NCI-H2107 treated with DMSO at 0.1 percent for 48 hours (cell line): ENCODE data around the gene SFRP2.

ENCODE experiments used
- DNase-seq: peaks from one replicate; lab custom pipeline; 2025; ENCODE audit not compliant: unreplicated experiment; lab: John Stamatoyannopoulos, UW

SFRP2 gene

DNA sequence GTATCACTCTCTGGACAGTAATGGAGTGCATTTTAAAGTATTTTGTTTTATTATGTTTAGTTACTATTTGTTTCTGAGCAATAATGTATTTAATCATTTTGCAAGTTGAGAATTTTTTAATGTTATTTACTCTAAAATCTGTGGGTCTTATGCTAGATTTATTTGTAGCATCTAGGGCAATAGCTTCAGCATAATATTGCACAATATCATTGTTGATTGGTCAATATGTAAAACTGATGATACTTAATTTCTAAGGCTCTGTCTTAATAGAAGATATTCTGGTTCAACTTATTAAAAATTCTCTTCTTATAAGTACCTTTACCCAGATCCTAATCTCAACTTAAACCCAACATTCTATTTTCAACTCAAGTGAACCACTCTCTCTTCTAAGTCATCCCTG, 11.5 kb downstream of the SFRP2 start:
- no peak for DNase-seq

DNA sequence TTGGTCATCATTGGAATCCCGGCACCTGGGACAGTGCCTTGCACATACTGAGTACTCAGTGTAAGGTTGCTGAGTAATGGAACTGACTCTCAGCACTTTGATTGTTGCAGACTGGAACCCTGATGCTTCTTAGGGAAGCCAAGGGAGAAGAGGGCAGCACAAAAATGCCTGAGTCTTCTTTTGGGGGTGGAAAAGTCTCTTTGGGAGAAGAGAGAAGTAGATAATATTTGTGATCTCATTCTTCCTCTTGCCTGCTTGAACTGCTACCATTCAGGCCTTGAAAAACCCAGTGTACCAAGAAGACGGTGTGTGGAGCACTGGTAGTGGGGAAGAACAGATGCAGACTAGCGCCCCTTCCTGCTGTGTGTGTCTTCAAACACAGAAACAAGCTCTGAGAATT, 12.3 kb downstream of the SFRP2 start:
- DNase-seq: no peak

DNA sequence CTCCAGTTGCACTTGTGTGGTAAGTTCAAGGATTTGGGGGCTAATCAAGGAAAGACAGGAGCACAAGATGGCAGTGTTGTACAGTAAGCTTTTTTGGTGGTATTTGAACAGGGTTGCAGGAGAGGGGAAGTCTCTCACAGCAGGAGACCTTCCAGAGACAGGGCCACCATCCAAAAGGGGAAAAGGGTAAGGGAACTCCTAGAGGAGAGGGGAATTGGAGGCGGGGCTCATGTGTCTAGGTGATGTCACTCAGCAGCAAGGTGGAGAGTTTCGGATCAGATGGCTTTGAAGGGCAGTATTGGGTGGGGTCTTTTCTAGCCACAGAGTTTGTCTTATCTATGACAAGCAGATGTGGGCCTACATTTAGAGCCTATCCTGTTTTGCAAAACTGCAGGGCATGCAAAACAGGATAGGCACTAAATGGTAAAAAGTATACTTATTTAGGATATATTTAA, 15.6 kb downstream of the SFRP2 start:
- no peak for DNase-seq

DNA sequence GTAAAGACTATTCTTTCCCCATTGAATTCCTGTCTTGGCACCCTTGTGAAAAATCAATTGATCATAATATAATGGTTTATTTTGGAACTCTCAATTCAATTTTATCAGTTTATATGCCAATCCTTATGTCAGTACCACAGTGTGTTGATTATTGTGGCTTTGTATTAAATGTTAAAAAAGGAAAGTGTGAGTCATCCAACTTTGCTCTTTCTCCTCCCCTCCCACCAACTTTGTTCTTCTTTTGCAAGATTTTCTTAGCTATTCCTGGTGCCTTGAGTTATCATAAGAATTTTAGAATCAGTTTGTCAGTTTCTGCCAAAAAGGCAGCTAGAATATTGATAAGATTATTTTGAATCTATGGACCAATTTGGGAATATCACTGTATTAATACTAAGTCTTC, 17.8 kb downstream of the SFRP2 start:
- no peak for DNase-seq

DNA sequence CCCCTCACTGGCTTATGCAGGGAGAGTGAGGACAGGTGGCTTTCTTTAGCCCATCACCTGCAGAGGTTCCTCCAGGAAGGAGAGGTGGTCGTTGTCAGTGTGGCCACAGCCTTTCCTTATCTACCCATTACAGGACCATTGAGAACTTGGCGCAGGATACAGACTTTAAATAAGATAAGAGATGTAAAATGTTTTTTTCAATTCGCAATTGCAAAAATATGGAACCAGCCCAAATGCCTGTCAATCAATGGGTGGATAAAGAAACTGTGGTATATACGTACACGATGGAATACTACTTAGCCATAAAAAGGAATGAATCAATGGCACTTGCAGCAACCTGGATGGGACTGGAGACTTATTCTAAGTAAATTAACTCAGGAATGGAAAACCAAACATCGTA, 22.1 kb downstream of the SFRP2 start:
- no peak for DNase-seq

DNA sequence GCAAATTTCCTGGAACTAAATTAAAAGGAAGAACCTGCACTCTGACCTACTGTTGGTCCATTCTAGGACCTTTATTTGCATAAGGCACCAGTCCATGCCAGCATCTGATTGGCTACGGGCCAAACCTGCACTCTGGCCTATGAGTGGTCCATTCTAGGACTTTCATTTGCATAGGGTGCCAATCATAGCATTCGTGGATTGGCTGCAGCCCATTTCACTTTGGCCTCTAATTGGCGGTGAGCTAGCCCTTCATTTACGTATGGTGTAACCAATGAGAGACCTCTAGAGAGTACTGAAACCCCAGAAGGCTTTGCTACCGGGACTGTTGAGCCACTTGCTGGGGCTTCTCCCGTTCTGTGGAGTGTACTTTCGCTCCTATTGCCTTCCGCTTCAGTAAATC, 23.0 kb downstream of the SFRP2 start:
- DNase-seq: no peak

DNA sequence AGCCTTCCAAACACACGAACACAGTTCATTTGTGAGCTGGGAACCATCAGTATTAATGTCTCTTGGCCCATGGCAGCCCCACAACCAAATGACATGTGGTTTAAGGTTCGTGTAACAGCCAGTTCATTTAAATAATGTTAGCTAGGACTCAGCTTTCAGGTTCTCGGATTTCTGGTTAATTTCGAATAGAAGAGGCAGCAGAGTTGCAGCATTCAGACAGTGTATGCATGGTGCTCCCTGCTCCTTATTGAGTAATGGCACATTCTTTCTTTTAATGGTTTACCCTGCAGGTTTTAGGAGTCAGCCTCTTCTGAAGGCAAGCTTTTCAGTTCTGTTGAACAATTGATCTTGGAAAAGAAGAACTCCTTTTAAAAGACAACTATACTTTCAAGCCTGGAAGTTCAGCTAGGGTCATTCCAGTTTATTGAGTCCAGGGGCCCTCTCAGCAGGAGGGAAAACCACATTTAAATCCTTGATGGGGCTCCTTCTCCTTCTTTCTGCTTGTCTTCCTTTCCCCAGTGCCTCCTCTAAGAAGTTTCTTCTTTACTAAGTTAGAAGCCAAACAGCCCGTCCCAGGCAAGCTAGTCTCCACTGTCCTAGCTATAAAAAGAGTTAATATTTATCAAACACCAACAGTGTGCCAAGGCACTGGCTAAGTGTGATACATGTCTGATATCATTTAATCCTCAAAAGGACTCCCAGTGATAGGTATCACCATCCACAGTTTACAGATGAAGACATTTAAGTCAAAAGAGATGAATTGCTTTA, 24.1 kb downstream of the SFRP2 start:
- peak; percentile 40 for DNase-seq

DNA sequence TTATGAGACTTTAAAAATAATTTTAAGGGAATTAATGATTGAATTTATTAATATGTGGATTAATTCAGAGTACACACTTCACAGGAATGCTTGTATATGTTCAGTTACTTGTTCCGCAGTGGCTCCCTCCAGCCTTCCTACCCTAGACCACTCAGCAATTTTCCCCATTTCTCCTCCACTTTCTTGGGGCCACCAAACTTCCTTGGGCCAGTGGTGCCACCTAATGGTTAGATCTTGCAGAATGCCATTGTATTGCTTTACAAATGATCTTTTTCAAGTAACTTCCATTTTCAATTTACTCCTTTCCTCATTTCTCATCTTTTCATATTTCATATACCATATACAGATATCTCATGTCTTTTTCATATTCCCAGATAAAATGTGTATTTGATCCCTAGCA, 25.5 kb downstream of the SFRP2 start:
- no peak for DNase-seq

DNA sequence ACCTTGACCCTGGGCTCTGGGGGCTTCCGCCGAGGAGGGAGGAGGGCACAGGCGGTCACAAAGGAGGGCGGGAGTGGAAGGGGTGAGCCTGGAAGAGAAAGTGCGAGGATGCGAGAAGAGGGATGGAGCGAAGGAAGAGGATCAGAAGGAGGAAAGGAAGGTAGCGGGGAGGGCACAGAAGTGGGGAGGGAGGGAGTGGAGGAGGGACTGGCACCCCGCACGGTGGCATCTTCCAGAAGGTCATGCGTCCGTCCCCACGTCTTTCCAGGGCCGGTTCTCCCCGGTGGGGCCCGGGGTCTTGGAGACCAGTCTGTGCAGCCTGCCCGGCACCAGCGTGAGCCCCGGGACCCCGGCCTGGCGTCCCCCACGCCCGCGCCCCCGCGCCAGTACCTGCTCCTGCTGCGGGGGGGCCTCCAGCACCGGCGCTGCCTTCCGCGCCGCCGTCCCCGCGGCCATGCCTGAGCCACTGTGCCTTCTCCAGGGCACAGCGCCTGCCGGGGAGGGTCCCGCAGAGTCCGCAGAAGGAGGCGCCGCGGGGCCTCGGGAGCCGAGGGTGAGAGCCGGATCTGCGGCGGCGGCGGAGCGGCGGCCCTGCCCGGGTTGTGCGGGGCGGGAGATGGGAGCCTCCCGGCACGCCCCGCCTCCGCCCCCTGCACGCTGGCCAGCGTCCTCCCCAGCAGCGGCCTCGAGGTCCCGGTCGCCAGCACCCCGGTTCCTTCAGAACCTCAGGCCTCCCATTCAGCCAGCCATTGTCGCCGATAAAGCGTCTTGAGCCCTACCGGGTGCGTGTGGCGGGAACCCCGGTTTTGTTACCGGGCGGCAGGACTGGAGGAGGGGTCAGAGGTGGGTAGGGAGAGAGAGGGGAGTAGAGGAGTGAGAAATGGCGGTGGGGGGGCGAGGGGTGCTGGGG, 29.2 kb downstream of the SFRP2 start, which contains the start of gene RNF175:
TSS of gene RNF175 (minus strand) at position 618 of the 910 bp plus-strand sequence. CDS start at position 456, 162 bp downstream.
- DNase-seq: no peak

DNA sequence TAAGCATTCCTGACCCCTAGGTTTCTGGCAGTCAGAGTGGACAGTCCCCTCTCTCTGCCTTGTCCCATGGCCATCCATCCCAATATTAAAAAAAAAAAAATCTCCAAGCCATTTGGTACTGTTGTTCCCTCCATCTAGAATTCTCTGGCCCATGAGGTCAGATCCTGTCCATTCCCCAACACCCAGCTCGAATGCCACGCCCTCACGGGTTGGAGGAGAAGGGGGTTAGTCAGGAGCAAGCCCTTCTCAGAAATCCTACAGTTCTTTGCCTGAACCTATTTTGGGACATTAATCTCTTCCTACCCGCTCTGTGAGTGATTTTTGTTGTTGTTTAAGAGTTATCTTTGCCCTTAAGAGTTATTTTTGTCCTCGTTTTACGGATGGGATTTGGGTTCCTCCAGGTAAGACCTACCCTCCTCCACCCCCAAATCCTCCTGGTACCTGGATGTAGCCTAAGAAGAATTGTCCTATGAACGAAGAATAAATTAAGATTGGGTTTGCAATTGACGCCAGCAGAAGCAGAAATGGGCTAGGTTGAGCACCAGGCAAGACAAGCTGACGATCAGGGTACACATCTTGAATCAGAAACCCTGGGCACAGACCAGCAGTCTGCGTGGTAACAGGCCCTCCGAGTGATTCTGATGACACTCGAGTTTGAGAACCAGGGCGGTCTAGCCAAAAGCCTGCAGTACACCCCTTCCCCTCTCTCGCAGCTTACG, 30.0 kb downstream of the SFRP2 start:
- DNase-seq: no peak

DNA sequence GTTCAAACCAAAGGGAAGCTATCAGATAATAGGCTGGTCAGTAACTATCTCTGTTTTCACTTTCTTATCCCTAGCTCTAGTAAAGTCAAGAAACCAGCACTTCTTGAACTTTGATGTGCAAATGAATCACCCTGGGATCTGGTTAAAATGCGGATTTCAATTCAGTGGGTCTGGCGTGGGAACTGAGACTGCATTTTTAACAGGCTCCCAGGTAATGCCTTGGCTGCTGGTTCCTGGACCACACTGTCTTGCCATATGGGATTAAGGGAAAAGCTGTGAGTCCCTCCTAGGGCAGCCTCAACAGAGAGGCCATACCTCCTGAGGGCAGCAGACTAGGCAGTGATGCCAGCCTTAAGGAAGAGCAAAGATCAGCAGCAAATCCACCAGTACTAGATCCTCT, 30.7 kb downstream of the SFRP2 start:
- DNase-seq: no peak

DNA sequence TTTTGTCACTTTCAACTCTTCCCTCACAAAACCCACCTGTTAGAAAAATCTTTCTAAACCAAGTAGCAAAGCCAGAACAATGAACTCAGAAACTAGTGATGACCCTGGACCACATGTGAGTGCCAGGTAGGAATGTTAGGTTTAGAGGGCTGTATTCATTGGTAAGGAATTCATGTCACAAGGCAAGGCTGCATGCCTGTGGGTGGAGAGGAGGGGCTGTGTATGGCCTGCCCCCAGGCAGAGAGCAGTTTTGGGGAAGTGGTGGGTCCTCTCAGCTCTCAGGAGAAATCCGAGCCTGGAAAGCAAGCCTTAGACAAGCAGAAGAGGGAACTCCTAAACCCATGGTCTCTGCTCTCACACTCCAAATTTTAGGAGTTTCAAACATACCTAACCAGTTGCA, 31.5 kb downstream of the SFRP2 start:
- no peak for DNase-seq

DNA sequence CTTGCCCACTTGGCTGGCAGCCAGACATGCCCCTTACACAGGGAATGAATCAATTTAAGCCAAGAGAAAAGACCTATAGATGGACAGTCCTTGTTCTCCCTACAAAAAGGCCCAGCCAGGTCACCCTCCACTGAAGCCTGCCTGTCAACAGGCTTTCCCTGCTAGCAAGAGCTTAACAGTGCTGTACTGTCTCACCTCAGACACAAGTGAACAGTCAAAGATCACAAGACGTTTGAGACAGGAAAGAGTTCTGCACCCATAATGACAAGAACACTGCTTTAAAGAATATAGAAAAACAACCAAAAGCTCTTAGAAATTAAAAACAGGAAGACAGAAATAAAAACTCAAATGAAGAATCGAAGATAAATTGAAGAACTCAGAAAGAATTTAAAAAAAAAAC, 33.7 kb downstream of the SFRP2 start:
- DNase-seq: no peak

DNA sequence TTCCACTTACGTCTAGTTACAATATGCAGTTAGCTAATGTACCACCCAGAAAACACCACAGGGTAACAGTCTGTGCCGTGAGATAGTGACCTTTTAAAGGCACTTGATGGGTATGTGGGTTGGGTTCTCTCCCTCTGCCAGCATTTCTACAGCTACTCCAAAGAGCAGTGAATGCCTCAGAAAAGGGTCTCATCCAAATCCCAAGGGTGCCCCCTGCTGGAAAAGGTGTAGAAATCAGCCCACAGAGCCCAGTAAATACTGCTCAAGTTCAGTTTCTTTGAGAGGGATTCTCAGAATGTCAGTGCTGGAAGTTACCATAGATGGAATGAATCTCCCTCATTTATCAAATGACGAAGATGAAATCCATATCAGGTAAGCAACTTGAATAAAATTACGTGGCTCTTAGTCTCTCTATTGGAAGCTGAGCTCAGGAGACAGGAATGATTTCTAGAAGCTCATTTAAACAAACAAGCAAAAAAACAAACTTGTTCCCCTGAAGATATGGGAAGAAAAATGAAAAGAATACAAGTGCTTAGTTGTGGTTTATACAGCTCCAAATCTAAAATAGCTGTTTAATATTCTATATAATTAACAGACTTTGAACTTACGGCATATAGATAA, 38.6 kb downstream of the SFRP2 start:
- peak; percentile 8 for DNase-seq

DNA sequence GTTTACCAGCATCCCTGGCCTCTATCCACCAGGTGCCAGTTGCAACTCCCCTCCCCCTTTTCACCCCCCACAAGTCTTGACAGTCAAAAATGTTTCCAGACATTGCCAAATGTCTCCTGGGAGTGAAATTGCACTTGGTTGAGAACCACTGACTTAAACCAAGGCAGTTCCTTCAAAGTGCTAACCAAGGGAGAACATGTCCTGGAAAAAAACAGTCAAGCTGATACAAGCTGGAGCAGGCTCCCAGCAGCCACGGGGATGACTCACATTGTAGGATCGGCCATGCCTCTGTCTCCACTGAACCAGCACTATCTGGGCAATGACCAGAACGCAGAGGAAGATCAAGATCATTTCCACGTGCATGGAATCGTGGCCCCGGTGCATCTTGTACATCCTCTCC, 40.5 kb downstream of the SFRP2 start:
- no peak for DNase-seq

DNA sequence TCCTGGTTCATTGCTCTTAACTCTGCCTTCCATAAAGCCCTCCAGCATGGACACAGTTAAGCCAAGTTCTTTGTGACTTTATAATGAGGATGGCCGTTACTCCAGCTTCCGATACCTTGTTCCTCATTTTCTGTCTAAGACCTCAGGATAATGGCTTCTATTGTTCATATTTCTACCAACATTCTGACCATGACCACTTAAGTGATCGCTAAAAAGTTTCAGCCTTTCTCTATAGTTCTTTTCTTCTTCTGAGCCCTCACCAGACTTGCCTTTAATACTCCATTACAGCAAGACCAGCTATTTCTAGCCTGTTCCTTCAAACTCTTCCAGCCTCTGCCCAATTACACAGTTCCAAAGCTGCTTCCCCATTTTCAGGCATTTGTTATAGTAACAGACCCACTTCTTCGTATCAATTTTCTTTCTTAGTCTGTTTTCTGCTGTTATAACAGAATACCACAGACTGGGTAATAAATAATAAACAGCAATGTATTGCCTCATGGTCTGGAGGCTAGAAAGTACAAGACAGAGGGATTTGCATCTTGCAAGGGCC, 41.4 kb downstream of the SFRP2 start:
- no peak for DNase-seq

DNA sequence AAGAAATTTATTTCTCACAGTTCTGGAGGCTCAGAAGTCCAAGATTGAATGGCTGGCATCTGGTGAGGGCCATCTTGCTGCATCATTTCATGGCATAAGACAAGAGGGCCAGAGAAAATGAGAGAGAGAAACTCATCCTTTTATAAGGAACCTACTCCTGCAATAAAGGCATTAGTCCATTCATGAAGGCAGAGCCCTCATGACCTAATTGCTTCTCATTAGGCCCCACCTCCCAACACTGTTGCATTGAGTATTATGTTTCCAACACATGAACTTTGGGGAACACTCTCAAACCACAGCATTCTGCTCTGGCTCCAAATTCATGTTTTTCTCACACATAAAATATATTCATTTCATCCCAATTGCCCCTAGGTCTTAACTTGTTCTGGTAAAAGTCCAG, 43.2 kb downstream of the SFRP2 start:
- no peak for DNase-seq

DNA sequence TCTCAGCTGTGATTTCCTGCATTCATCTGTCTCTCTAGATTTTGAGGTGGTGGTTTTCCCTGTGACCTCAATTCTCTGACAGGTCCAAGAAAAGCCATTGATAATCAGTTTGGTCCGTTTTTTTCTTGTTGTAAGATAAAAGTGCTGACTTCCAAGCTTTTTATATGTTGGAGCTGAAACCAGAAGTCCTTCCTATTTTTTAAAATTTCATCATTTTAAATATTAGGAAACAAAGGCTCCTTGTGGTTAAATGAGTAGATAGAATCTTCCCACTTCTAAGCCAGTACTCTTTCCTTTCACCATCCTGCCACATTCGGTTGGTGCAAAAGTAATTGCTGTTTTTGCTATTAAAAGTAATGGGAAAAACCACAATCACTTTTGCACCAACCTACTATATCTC, 47.3 kb downstream of the SFRP2 start:
- DNase-seq: no peak

DNA sequence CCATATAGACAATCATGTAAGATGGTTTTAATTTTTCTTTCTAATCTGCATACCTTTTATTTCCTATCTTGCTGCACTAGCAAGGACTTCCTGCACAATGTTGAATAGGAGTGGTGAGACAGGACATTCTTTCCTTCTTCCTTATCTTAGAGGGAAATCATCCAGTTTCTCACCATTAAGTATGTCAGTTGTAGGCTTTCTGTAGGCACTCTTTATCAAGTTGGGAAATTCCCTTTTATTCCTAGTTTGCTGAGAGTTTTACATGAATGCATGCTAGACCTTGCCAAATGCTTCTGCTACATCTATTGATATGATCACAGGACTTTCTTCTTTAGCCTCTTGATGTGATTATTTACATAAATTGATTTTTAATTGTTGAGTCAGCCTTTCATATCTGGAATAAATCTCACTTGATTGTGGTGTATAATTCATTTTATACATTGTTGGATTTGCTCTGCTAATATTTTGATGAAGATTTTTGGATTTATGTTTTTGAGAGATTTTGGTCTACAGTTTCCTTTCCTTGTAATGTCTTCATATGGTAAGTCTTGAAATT, 52.9 kb downstream of the SFRP2 start:
- DNase-seq: no peak

DNA sequence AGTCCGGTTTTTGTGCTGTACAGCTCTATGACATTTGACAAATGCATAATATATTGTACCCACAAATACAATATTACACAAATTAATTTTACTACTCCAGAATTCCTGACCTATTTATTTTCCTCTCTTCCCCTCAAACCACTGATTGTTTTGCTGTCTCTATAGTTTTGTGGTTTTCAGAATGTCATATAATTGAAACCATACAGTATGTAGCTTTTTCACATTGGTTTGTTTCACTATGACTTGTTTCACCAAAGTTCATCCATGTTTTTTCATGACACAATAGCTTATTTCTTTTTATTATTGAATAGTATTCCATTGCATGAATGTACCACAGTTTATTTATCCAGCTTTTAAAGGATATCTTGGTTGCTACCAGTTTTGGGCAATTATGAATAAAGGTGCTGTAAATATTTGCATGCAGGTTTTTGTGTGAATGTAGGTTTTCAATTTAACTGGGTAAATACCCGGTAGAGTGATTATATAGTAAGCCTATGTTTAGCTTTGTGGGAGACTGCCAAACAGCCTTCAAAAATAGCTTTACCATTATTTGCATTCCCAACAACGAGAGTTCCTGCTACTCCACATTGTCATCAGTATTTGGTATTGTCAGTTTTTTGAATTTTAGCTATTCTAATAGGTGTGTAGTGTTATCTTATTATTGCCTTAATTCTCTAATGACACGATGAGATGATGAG, 55.0 kb downstream of the SFRP2 start:
- DNase-seq: no peak
